ENCODE data around the gene UNC45A.
"Not testable (repeated sequence)": the region's sequence is repeated elsewhere in the genome, so short reads cannot be mapped to it uniquely, and the experiment has no call there.

Gene UNC45A

DNA sequence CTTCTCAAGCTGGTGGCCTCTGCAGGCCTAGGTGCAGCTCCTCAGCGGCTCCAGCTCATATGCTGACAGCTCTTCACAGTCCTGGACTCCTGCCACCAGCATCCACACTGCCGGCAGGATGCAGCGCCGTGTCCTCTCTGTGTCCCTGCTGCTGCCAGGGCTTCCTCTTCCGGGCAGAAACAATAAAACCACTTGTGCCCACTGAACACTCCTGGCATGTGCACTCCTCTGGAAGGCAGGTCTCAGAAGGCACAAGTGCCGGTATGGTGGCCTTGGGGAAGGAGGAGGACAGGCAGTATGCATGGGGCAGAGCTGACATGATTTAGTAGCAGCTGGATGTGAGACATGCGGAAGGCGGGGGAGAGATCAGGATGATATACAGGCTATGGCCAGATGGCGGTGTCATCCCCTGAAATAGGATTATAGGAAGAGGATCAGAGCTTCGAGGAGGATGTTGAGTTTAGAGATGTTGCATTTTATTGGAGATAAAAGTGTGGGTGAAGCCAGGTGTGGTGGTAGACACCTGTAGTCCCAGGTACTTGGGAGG, 39.4 kb upstream of the UNC45A start:
- Mint-ChIP-seq H3K4me3 (peak overlapping the region; percentile 17), H3K4me1 (ENCODE audit: low read depth) (peaks cover 91% of the 10 kb centered on the region), H3K9me3 (no peaks in the 10 kb centered on the region), H3K27me3 (no peaks in the 10 kb centered on the region), H3K36me3 (ENCODE audit: low read depth) (peaks cover 82% of the 10 kb centered on the region), H3K27ac (peak overlapping the region; percentile 79)
- intact Hi-C loops (cut with micrococcal nuclease), result no loop called here

DNA sequence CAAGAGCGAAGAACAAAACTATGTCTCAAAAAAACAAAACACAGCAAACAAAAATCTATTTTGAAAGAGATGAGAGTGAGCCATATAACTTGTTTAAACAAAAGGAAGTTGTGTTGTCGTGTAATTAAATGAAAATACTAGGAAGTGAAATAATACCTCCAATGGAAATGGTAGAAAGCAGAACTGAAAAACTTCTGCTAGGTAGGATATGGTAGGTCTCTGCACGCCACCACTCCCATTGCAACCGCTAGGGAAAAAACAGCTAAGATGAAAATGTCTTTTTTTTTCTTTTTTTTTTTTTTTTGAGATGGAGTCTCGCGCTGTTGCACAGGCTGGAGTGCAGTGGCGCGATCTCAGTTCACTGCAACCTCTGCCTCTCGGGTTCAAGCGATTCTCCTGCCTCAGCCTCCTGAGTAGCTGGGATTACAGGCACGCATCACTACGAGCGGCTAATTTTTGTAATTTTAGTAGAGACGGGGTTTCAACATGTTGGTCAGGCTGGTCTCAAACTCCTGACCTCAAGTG, 37.9 kb upstream of the UNC45A start:
- Mint-ChIP-seq H3K36me3 (ENCODE audit: low read depth) (peaks cover 67% of the 10 kb centered on the region), H3K4me3 (peak overlapping the region; percentile 35), H3K4me1 (ENCODE audit: low read depth) (peaks cover 90% of the 10 kb centered on the region), H3K27ac (peak overlapping the region; percentile 79)
- H3K9me3 Mint-ChIP-seq; intact Hi-C loops (cut with micrococcal nuclease); H3K27me3 Mint-ChIP-seq: not testable (repeated sequence)

DNA sequence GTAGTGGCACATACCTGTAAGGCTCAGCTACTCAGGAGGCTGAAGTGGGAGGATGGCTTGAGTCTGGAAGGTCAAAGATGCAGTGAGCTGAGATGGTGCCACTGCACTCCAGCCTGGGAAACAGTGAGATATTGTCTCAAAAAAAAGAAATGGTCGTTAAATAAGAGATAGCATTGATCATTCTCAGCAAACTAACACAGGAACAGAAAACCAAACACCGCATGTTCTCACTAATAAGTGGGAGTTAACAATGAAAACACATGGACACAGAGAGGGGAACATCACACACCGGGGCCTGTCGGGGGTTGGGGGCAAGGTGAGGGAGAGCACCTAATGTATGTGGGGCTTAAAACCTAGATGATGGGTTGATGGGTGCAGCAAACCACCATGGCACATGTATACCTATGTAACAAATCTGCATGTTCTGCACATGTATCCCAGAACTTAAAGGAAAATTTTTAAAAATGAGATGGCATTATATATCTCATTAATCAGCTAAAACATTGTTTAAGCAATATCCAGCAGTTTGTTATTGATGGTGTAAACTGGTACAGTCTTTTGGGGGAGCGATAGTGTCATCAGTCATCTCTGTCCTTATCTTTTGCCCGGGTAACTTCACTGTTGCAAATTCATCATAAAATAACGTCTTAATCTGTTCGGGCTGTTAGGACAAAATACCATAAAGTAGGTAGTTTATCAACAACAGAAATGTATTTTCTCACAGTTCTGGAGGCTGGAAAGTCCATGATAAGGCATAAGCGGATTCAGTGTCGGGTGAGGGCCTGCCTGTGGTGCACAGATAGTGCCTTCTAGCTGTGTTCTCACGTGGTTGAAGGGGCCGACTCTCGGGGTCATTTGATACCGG, 33.7 kb upstream of the UNC45A start:
- peaks cover 70% of the 10 kb centered on the region for H3K4me1 Mint-ChIP-seq (ENCODE audit: low read depth)
- H3K27ac Mint-ChIP-seq, result peak overlapping the region; percentile 92
- H3K27me3 Mint-ChIP-seq, result no peaks in the 10 kb centered on the region
- H3K36me3 Mint-ChIP-seq (ENCODE audit: low read depth), result peaks cover 56% of the 10 kb centered on the region
- H3K4me3 Mint-ChIP-seq, result peak overlapping the region; percentile 76
- H3K9me3 Mint-ChIP-seq, result no peaks in the 10 kb centered on the region
- intact Hi-C loops (cut with micrococcal nuclease), result loop anchor here (2.0 kb wide), 1 partner anchor 33 kb away; the partner anchor contains the start of gene UNC45A

DNA sequence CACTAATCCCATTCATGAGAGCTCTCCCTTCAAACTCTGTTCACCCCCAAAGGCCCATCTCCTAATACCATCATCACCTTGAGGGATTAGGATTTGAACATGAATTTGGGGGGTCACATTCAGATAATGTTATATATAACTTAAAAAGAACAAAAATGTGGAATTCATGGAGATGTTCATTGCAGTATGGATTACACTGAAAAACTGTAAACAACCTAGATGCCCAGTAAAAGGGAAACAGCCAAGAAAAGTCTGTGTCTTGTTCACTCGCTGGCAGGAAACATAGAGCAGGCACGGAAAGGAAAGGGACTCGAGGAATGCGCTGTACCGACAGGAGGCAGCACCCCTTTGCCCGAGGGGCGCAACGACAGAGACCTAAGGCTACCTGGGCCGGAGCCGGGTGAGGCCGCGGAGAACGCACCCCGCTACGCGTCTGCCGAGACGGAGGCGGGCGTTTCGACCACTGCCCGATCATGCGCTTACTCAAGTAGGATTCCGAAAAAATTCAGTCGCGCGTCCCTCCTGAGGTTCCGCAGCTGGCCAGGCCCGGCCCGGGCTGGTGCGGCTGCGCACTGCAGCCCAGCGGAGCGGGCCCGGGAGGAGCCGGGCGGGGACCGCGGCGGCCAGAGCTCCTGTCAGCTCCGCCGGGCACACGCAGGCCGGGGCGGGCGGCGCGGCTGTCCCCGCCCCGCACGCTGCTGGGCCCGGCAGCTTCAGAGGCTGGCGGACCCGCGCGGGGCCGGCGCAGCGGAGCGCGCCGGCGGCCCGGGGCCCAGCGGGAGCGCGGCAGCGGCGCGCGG, 32.8 kb upstream of the UNC45A start:
- intact Hi-C loops (cut with micrococcal nuclease), result loop anchor here (2.0 kb wide), 1 partner anchor 33 kb away; the partner anchor contains the start of gene UNC45A
- H3K9me3 Mint-ChIP-seq, result no peaks in the 10 kb centered on the region
- peak overlapping the region; percentile 76 for H3K4me3 Mint-ChIP-seq
- peaks cover 64% of the 10 kb centered on the region for H3K4me1 Mint-ChIP-seq (ENCODE audit: low read depth)
- peaks cover 57% of the 10 kb centered on the region for H3K36me3 Mint-ChIP-seq (ENCODE audit: low read depth)
- peak overlapping the region; percentile 92 for H3K27ac Mint-ChIP-seq
- H3K27me3 Mint-ChIP-seq, result no peaks in the 10 kb centered on the region

DNA sequence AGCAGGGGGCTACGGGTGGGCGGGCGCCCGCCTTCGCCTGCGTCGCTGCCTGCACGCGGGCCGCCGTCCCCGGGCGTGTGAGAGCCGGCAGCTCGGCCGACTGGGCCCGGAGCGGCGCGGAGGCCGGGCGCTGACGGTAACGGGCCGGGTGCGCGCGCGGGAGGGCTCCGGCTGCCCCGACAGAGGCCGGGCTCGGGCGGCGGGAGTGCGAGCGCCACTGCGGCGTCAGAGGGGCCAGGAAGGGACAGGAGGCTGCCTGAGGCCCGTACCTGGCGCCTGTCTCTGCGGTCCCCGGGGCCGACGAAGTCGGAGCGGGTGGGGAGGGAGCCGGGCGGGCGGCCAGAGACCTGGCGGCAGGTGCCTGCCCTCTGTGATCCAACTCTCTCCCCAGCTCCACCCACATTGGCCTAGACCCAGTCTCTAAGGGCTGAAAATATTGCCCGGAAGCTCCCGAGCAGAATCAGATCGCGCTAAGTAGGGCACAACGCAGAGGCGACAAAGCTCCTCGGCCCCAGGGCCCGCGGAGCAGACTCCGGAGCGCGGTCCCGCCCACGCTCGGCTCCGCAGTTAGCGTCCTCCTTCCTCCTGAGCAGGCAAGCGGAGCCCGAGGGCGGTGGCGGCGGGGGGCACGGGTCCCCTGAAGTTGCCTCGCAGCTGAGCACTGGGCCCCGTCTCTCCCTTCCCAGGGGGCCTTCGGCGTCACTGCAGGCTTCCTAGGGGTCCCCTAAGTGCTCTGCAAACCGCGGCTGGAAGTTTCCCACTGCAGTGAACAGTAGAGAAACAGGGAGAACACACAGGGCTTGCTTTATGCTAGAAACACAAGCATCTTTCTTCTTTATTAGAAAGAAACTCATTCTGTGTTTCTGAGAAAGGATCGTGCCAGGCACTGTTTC, 32.0 kb upstream of the UNC45A start, which contains the start of gene MAN2A2:
MAN2A2 (plus strand) TSS at position 463 of the 893 bp plus-strand sequence. CDS start 906 bp downstream, outside the sequence.
- H3K4me3 Mint-ChIP-seq, result peak within 1 kb of the TSS; percentile 90
- H3K36me3 Mint-ChIP-seq (ENCODE audit: low read depth), result peaks cover 57% of the 10 kb centered on the region
- peaks cover 58% of the 10 kb centered on the region for H3K4me1 Mint-ChIP-seq (ENCODE audit: low read depth)
- no peaks in the 10 kb centered on the region for H3K27me3 Mint-ChIP-seq
- no peaks in the 10 kb centered on the region for H3K9me3 Mint-ChIP-seq
- intact Hi-C loops (cut with micrococcal nuclease), result loop anchor here (2.0 kb wide), 1 partner anchor 32 kb away; the partner anchor contains the start of gene UNC45A
- H3K27ac Mint-ChIP-seq, result peak within 1 kb of the TSS; percentile 92

DNA sequence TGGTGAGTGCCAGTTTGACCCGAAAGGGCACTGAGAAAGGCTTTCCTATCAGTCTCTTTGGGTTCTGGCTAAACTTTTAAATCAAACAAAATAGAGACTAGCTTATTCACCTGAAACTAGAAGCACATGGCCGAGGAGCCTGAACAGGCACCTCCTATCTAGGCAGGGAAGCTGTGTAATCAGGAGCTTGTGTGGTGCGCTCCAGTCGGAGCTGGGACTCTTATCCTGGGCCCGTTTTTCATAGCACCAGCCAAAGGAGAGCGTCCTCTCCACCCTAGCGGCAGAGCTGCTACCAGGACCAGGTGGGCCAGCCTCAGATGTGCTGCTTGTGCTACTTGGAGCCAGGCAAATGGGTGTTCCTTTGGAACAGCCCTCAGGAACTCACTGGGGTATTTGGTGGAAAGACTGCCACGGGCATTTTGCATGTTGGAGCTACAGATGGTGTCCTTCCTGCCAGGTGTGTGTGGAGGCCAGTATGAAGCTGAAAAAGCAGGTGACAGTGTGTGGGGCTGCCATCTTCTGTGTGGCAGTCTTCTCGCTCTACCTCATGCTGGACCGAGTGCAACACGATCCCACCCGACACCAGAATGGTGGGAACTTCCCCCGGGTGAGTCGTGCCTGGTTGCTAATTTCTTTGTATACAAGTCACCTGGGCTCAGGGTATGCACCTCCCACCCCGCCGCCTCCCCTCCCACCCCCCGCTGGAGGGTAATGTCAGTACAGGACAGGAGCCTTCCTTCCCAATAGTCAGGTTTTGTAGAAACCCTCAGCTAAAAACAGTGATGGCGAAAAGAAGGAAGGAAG, 31.1 kb upstream of the UNC45A start:
- intact Hi-C loops (cut with micrococcal nuclease), result loop anchor here (2.0 kb wide), 1 partner anchor 31 kb away; the partner anchor contains the start of gene UNC45A
- Mint-ChIP-seq H3K9me3 (no peaks in the 10 kb centered on the region), H3K27ac (peak overlapping the region; percentile 92), H3K36me3 (ENCODE audit: low read depth) (peaks cover 55% of the 10 kb centered on the region), H3K27me3 (no peaks in the 10 kb centered on the region), H3K4me3 (peak overlapping the region; percentile 90), H3K4me1 (ENCODE audit: low read depth) (peaks cover 51% of the 10 kb centered on the region)

DNA sequence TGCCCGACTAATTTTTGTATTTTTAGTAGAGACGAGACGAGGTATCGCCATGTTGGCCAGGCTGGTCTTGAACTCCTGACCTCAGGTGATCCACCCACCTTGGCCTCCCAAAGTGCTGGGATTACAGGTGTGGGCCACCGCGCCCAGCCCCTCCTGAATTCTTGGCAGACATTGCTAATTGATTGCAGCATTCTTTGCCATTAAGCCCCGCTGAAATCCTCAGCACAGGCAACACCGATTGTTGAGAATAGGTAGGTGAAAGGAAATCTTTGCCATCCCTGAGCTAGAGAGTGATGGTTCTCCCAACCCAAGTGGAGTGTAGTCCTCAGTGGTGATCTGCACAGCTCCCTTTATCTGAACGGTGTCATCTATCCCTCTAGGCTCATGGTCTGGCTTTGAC, 30.3 kb upstream of the UNC45A start:
- H3K9me3 Mint-ChIP-seq, result no peaks in the 10 kb centered on the region
- H3K36me3 Mint-ChIP-seq (ENCODE audit: low read depth), result peaks cover 62% of the 10 kb centered on the region
- no peaks in the 10 kb centered on the region for H3K27me3 Mint-ChIP-seq
- H3K4me3 Mint-ChIP-seq, result no peak overlapping the region
- H3K4me1 Mint-ChIP-seq (ENCODE audit: low read depth), result peaks cover 45% of the 10 kb centered on the region
- H3K27ac Mint-ChIP-seq, result no peak overlapping the region
- intact Hi-C loops (cut with micrococcal nuclease), result no loop called here

DNA sequence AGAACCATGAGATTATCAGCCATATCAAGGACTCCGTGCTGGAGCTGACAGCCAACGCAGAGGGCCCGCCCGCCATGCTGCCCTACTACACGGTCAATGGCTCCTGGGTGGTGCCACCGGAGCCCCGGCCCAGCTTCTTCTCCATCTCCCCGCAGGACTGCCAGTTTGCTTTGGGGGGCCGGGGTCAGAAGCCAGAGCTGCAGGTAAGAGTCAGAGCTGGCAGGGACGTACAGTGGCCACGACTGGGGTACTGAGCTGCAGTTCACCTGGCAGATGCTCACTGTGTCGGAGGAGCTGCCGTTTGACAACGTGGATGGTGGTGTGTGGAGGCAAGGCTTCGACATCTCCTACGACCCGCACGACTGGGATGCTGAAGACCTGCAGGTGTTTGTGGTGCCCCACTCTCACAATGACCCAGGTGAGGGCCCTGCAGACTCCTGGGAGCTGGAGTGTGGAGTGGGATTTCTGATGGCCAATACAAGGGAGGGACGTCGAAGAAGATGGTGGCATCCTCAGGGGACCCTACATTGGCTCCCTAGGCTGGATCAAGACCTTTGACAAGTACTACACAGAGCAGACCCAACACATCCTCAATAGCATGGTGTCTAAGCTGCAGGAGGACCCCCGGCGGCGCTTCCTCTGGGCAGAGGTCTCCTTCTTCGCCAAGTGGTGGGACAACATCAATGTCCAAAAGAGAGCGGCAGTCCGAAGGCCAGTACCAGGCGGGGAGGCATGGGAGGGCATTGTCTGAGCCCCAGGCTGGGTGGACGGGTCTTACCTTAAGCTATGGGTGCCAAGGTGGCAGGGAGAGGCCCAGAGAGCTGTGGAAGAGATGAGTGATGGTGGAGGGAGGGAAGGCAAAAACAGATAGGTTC, 29.5 kb upstream of the UNC45A start:
- no peaks in the 10 kb centered on the region for H3K9me3 Mint-ChIP-seq
- H3K27me3 Mint-ChIP-seq, result no peaks in the 10 kb centered on the region
- H3K4me3 Mint-ChIP-seq, result no peak overlapping the region
- peaks cover 70% of the 10 kb centered on the region for H3K36me3 Mint-ChIP-seq (ENCODE audit: low read depth)
- H3K4me1 Mint-ChIP-seq (ENCODE audit: low read depth), result peaks cover 39% of the 10 kb centered on the region
- intact Hi-C loops (cut with micrococcal nuclease), result no loop called here
- H3K27ac Mint-ChIP-seq, result no peak overlapping the region

DNA sequence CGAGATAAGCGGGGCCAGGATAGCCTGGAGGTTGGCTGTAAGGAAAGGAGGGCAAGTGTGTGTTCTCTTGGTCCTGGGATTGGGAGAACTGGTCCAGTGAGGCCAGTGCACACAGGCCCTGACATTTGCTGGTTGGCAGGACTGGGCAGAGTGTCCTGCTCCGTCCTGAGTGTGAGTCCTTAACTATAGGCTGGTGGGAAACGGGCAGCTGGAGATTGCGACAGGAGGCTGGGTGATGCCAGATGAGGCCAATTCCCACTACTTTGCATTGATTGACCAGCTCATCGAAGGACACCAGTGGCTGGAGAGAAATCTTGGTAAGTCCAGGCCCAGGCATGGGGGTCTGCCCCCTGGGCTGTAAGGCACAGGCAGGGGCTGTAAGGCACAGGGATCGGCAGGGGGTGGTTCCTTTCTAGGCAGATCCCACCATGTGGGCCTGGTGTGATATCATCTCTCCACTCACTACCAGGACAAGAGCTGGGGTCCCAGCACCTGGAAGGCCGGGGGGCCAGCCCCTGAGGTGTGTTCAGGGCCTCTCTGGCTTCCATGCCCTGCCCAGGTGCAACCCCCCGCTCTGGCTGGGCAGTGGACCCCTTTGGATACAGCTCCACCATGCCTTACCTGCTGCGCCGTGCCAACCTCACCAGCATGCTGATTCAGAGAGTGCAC, 28.8 kb upstream of the UNC45A start:
- Mint-ChIP-seq H3K9me3 (no peaks in the 10 kb centered on the region), H3K4me3 (no peak overlapping the region), H3K27ac (no peak overlapping the region), H3K27me3 (no peaks in the 10 kb centered on the region), H3K36me3 (ENCODE audit: low read depth) (peaks cover 78% of the 10 kb centered on the region), H3K4me1 (ENCODE audit: low read depth) (peaks cover 34% of the 10 kb centered on the region)
- intact Hi-C loops (cut with micrococcal nuclease), result no loop called here

DNA sequence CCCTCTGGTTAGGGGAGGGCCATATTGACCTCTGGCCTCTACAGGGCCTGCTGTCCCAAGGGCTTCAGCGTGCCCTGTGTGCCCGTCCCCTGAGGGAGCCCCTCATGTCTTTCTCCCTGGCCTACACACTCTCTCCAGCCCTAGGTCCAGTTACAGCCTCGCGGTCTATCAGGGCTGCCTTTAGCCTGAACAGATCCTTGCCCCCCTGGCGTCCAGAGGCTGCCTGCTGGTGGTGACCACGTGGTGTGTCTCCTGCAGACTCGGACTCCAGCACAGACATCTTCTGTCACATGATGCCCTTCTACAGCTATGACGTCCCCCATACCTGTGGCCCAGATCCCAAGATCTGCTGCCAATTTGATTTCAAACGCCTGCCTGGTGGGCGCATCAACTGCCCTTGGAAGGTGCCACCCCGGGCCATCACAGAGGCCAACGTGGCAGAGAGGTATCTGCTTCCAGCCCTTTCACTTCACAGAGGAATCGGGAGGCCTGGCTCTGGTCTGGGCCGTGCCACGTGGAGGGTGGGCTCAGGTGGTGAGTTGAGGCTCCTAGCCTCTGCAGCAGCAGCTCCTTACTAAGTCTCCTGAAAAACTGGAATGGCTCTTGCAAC, 27.9 kb upstream of the UNC45A start:
- intact Hi-C loops (cut with micrococcal nuclease), result no loop called here
- Mint-ChIP-seq H3K9me3 (no peaks in the 10 kb centered on the region), H3K36me3 (ENCODE audit: low read depth) (peaks cover 87% of the 10 kb centered on the region)

More for the DNA sequence above, 27.9 kb upstream of the UNC45A start:
- no peaks in the 10 kb centered on the region for H3K27me3 Mint-ChIP-seq
- peaks cover 30% of the 10 kb centered on the region for H3K4me1 Mint-ChIP-seq (ENCODE audit: low read depth)
- no peak overlapping the region for H3K27ac Mint-ChIP-seq
- no peak overlapping the region for H3K4me3 Mint-ChIP-seq
